D721Med (cell line): ENCODE measurements around the gene FAAP100.

Source experiments
- DNase-seq: peaks from one replicate; pipeline ENCODE4 v3.0.0; 2011; ENCODE audit warnings: low spot score; ENCODE audit not compliant: insufficient read length
- FAIRE-seq: peaks from 2 replicates; lab custom pipeline; 2011; peaks lifted over from hg19 to GRCh38; lab: Jason Lieb, UNC
- TF ChIP-seq, protein P1 (sequence below): IDR thresholded peaks from 2 replicates; pipeline ENCODE4 v1.5.1; 2012; ENCODE audit warnings: mild to moderate bottlenecking, control low read depth; ENCODE audit not compliant: insufficient read depth; ENCODE audit errors: missing control alignments

The FAAP100 gene

DNA sequence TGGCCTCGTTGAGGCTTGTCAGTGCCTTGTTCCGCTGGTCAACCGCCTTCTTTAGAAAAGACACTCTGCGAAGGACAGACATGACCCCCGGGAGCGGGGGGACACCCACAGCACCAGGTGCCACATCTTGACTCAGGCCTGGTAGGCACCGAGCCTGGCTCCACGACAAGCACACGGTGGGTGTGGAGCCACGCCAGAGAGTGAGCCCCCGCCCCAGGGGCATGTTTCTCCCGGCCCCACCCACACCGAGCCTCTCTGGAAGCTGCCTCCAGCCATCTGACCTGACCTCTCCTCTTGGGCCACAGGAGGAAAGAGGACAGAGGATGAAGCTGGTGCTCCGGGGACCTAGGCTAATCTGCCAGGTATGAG lies 4.6 kb downstream of the FAAP100 start:
- DNase-seq (no peak), FAIRE-seq (no peak)
- TF ChIP-seq, protein P1, sequence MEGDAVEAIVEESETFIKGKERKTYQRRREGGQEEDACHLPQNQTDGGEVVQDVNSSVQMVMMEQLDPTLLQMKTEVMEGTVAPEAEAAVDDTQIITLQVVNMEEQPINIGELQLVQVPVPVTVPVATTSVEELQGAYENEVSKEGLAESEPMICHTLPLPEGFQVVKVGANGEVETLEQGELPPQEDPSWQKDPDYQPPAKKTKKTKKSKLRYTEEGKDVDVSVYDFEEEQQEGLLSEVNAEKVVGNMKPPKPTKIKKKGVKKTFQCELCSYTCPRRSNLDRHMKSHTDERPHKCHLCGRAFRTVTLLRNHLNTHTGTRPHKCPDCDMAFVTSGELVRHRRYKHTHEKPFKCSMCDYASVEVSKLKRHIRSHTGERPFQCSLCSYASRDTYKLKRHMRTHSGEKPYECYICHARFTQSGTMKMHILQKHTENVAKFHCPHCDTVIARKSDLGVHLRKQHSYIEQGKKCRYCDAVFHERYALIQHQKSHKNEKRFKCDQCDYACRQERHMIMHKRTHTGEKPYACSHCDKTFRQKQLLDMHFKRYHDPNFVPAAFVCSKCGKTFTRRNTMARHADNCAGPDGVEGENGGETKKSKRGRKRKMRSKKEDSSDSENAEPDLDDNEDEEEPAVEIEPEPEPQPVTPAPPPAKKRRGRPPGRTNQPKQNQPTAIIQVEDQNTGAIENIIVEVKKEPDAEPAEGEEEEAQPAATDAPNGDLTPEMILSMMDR: no peak

DNA sequence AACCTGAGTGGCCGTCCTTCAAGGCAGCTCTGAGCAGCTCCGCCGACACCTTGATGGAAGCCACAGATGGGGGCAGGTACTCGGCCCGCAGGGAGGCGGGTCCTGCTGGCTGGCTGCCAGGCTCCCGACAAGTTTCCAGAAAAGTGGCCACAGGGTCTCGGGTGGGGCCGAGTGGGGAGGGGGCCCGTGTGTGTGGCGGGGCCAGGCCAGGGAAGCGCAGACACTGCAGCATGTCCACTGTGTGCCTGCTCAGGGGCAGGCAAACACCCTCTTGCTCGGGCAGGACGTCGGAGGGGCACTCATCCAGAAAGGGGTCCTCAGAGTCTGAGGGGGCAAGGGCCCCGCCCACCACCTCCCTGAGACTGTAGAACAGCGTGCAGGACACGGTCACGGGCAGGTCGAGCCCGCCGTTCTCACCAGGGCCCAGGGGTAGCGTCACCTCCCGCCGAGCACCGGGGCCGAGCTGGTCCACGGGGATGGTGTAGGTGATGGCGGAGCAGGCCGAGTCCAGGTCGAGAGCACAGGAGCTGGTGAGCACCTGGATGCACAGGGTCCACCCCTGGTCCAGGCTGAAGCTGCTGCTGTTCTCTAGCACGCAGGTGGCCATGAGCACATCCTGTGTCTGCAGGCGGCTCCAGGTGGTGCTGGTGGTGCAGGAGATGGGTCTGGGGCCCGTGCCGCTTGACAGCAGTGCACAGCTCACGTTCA lies 5.1 kb downstream of the FAAP100 start:
- DNase-seq (no peak), FAIRE-seq (no peak)
- TF ChIP-seq, protein P1: no peak

DNA sequence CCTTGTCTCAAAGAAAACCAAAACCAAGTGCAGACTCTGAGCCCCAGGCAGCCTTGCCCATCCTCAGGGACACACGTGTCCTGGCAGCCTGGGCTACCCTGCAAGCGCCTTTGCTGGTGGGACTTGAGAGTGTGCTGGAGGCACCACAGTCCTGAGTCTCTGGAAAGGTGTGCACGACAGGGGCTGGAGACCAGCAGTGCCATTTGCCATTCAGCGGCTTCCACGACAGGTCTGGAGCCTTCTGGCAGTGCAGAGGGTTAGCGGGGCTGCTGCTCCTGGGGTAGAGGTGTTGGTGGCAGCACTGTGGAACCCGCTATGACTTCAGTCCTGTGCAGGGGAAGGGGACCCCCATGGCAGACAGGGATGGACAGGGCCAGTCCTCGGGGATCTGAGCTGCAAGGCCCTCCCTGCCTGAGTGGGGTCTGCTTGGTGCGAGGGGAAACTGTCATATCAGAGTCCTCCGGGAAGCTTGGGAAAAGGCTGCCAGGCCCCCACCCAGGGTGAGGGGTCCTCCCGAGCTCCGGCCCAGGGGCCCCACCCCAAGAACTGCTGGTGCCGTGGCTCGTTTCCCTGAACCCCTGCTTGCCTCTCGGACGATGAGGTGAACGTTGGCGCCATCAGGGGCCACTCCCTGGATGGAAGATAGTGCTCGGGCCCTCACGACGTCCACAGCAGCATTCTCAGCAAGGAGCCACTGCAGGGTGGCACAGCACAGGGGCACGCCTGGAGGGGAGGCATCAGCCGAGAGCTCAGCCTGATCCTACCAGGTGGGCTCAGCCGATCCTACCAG lies 6.8 kb downstream of the FAAP100 start:
- DNase-seq (no peak), FAIRE-seq (no peak)
- TF ChIP-seq, protein P1: no peak

DNA sequence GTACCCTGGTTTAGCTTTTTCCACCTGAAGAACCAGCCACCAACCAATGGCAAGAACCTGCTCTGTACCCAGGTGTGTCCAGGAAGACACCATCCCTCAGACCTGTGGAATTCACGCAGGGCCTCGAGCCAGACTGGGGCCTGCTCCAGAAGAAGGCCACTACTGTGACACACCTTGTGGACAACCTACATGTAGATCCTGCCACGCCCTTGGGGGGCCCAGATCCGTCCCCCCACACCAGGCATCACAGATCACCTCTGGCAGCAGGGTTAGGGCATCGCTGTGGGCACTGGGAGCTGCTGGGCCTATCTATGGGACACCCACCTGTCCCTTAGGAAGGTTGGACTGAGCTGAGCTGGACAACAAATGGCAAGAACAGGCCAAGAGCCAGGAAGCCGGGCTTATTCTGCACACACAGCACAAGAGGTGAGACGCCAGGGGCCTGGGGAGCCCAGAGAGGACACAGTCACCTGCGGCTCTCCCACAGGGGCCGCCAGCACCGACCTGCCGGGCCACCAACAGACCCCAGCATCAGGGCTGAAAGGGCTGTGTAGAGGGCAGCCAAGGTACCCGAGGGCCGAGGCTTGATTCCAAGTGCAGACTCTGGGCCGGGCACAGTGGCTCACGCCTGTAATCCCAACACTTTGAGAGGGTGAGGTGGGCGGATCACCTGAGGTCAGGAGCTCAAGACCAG lies 7.7 kb downstream of the FAAP100 start:
- DNase-seq (no peak), FAIRE-seq (no peak)
- TF ChIP-seq, protein P1: no peak

DNA sequence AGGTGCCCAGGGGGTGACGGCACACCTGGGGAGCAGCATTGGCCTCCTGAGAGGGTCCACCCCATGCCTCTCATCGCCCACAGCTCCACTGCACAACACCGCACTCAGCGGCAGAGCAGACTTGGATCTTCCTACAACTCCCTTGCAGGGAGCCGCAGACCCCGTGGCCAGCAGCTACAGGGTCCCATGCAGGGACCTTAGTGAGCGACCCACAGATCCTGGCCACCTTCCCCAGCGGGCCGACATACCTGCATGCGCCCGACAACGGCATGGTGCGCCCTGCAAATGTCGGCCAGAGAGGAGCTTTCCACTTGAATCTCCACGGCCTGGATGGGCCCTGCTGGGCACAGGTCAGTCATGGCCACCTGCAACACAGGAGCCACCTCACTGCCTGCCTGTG lies 8.4 kb downstream of the FAAP100 start:
- DNase-seq (no peak), FAIRE-seq (no peak)
- TF ChIP-seq, protein P1: no peak

DNA sequence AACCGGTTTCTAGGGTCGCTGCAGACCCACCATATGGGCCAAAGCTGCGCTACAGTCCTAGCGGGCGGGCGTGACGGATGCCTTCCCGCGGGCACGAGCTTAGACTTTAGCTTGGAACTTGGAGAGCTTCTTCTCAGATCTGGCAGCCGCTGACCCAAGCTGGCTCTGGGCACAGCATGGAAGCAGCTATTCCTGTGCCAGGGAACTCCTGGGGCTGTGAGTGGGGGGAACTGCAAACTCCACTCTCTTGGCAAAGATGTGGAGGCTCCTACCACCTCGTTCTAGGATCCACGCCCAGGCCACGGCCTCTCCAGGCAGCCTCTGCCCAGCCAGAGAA lies 8.8 kb downstream of the FAAP100 start:
- TF ChIP-seq, protein P1: no peak
- FAIRE-seq (no peak), DNase-seq (no peak)
